Erythroblast (primary cell): Measurements from ENCODE around the gene AGMO.

Experiments
- GATA1 ChIP-seq: IDR thresholded peaks from 2 replicates; pipeline ENCODE4 v1.6.1; 2011; ENCODE audit warnings: low read depth, mild to moderate bottlenecking, control low read depth, low read length, moderate library complexity
- POLR2A ChIP-seq: IDR thresholded peaks from 2 replicates; pipeline ENCODE4 v1.6.1; 2011; ENCODE audit warnings: mild to moderate bottlenecking, low read length

DNA sequence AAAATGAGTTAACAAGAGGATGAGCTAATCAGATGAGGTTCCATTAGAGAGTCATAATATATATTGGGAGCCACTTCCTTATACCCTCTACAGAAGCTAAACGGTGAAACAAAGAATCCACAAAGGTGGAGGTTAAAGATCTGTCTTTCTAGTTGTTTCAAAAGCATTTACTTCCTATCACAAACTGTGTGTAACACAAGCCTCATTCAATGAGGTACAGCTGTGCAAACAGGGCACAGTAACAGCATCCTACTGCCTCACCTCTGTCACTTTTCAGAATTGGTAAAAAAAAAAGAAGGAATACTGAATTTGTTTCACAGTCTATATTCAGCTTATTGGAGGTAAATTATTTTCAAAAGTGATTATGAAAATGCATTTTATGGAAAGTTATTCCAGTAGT is 128.7 kb downstream of the AGMO start:
- no peak for TF ChIP-seq POLR2A
- no peak for TF ChIP-seq GATA1
